Prostate gland (tissue), 2 donors: ENCODE data around the gene ANGPT4. TPM values are rescaled to one million over a fixed set of nuclear protein-coding genes. Genes with fewer than 3 reads are reported as not detected.

Experiments used
- DNase-seq: peaks from one replicate; pipeline ENCODE4 v3.0.0-alpha.2; 2019; ENCODE audit warnings: low spot score
- H3K27ac ChIP-seq, 2 donors: fragments of 200-600 bp; sonication (generic); 2 replicates each; pipeline ENCODE4 v1.5.1; 2017 to 2019
- H3K27me3 ChIP-seq: fragments of 200-600 bp; sonication (generic); replicated peaks from 2 replicates; pipeline ENCODE4 v1.5.1; 2019; ENCODE audit not compliant: insufficient read depth
- H3K36me3 ChIP-seq, 2 donors: fragments of 200-600 bp; sonication (generic); 1 replicate in 1 of 2; 2 replicates in 1 of 2; pipeline versions ENCODE4 v1.5.1 to v1.8.1; 2017 to 2019
- H3K4me1 ChIP-seq: fragments of 200-600 bp; sonication (generic); replicated peaks from 2 replicates; pipeline ENCODE4 v1.5.1; 2019
- H3K4me3 ChIP-seq, 2 donors: fragments of 200-600 bp; sonication (generic); 2 replicates each; pipeline ENCODE4 v1.5.1; 2017 to 2019
- H3K9me3 ChIP-seq: fragments of 200-600 bp; sonication (generic); 2 replicates; pipeline ENCODE4 v1.5.1; 2017
- POLR2A ChIP-seq: fragments of 450-650 bp; IDR thresholded peaks from one replicate; pipeline ENCODE4 v1.6.1; 2016; ENCODE audit warnings: antibody characterized with exemption, mild to moderate bottlenecking
- POLR2AphosphoS5 ChIP-seq: sonication (generic); formaldehyde crosslinking; IDR thresholded peaks from one replicate; pipeline ENCODE4 v1.6.1; 2017; ENCODE audit warnings: antibody characterized with exemption
- WGBS: methylation state at CpG from one replicate; pipeline ENCODE4 v1.1.5; 2018; 5-methylcytosine and 5-hydroxymethylcytosine counted together
- intact Hi-C: fragments of 100-400 bp; cut with DNase I; formaldehyde crosslinking; loops from one replicate; pipeline ENCODE4 v1.14.2; 2022
- total RNA-seq, 2 donors: library from RNA; depleted of rRNA; stranded (reverse); fragments of >200 nt; gene quantifications; one replicate each; pipeline ENCODE4 v1.1.0, GENCODE V29; 2016
- TF ChIP-seq, protein P1 (sequence below), 4 experiments: fragments of 200-600 bp in 2 of 4; fragments of 450-650 bp in 2 of 4; sonication (generic) in 2 of 4; IDR thresholded peaks; 1 replicate in 3 of 4; 2 replicates in 1 of 4; pipeline ENCODE4 v1.5.1; 2016 to 2019; ENCODE audit warnings: antibody characterized with exemption in 4 of 4, mild to moderate bottlenecking in 2 of 4, moderate library complexity in 2 of 4

ANGPT4 gene
- total RNA-seq, 2 donors from 2014 or later = 0.27 to 1.2 TPM

- 84% methylated on average over 12 of the region's 12 CpGs for WGBS
- no peaks in the 10 kb centered on the region for H3K9me3 ChIP-seq
- H3K36me3 ChIP-seq = no peaks in the 10 kb centered on the region
- TF ChIP-seq, protein P1, sequence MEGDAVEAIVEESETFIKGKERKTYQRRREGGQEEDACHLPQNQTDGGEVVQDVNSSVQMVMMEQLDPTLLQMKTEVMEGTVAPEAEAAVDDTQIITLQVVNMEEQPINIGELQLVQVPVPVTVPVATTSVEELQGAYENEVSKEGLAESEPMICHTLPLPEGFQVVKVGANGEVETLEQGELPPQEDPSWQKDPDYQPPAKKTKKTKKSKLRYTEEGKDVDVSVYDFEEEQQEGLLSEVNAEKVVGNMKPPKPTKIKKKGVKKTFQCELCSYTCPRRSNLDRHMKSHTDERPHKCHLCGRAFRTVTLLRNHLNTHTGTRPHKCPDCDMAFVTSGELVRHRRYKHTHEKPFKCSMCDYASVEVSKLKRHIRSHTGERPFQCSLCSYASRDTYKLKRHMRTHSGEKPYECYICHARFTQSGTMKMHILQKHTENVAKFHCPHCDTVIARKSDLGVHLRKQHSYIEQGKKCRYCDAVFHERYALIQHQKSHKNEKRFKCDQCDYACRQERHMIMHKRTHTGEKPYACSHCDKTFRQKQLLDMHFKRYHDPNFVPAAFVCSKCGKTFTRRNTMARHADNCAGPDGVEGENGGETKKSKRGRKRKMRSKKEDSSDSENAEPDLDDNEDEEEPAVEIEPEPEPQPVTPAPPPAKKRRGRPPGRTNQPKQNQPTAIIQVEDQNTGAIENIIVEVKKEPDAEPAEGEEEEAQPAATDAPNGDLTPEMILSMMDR (IDR thresholded peaks at IDR 0.05) = no peak
- TF ChIP-seq POLR2A (no peak), POLR2AphosphoS5 (no peak)
- H3K4me3 ChIP-seq = no peak overlapping the region
- H3K4me1 ChIP-seq = no peaks in the 10 kb centered on the region
- intact Hi-C loops = no loop called here
- H3K27me3 ChIP-seq = no peaks in the 10 kb centered on the region
- no peak overlapping the region for H3K27ac ChIP-seq
- DNase-seq = no peak
These were observed 93.2 kb downstream of the ANGPT4 start for GRCh38 chr20:822651-823573.

- Histone ChIP-seq H3K4me1 (no peaks in the 10 kb centered on the region), H3K27me3 (no peaks in the 10 kb centered on the region), H3K9me3 (no peaks in the 10 kb centered on the region), H3K36me3 (no peaks in the 10 kb centered on the region), H3K4me3 (no peak overlapping the region), H3K27ac (no peak overlapping the region)
- 83% methylated on average over 3 of the region's 3 CpGs for WGBS
- intact Hi-C loops = no loop called here
- TF ChIP-seq, protein P1 (IDR thresholded peaks at IDR 0.05) = no peak
- TF ChIP-seq POLR2A (no peak), POLR2AphosphoS5 (no peak)
- DNase-seq = no peak
These were observed 94.4 kb downstream of the ANGPT4 start for GRCh38 chr20:821731-822065.

- DNase-seq = no peak
- no peak overlapping the region for H3K4me3 ChIP-seq
- TF ChIP-seq, protein P1 (IDR thresholded peaks at IDR 0.05) = no peak
- TF ChIP-seq POLR2AphosphoS5 = no peak
- TF ChIP-seq POLR2A = no peak
- no peaks in the 10 kb centered on the region for H3K27me3 ChIP-seq
- H3K4me1 ChIP-seq = no peaks in the 10 kb centered on the region
- intact Hi-C loops = no loop called here
- 65% methylated on average over 6 of the region's 6 CpGs for WGBS
- no peaks in the 10 kb centered on the region for H3K36me3 ChIP-seq
- H3K27ac ChIP-seq = no peak overlapping the region
- H3K9me3 ChIP-seq = no peaks in the 10 kb centered on the region
These were observed 94.9 kb downstream of the ANGPT4 start for GRCh38 chr20:821046-821730.

DNA sequence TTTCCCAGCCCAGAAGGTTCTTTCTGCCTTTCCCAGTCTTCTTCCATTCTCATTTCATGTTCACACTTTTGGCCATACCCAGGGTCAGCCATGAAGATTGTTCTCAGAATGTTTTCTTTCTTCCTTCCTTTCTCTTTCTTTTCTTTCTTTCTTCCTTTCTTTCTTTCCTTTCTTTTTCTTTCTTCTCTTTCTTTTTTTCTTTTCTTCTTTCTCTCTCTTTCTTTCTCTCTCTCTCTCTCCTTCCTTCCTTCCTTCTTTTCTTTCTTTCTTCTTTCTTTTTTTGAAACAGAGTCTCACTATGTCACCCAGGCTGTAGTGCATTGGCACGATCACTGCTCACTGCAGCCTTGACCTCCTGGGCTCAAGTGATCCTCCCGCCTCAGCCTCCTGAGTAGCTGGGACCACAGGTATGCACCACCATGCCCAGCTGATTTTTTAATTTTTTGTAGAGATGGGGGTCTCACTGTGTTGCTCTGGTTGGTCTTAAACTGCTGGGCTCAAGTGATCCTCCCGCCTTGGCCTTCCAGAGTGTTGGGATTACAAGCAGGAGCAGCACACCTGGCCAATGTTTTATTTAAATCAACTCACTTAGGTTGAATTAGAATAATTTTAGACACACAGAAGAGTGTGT lies 95.7 kb downstream of the ANGPT4 start:
- H3K27ac ChIP-seq = no peak overlapping the region
- 96% methylated on average over 3 of the region's 3 CpGs for WGBS
- no peaks in the 10 kb centered on the region for H3K9me3 ChIP-seq

More for the DNA sequence above, 95.7 kb downstream of the ANGPT4 start:
- H3K36me3 ChIP-seq = no peaks in the 10 kb centered on the region
- H3K4me1 ChIP-seq = no peaks in the 10 kb centered on the region
- no peak for DNase-seq
- no peaks in the 10 kb centered on the region for H3K27me3 ChIP-seq
- TF ChIP-seq POLR2A (no peak), POLR2AphosphoS5 (no peak)
- TF ChIP-seq, protein P1 (IDR thresholded peaks at IDR 0.05) = no peak
- intact Hi-C loops = no loop called here
- H3K4me3 ChIP-seq = no peak overlapping the region

Other genes starting within 250 kb of the ANGPT4 start
- gene SCRT2, start 240.5 kb downstream of the ANGPT4 start, total RNA-seq = under 1 TPM in 1 of 2 donors, not detected in 1; 0.17 TPM
- gene SLC52A3, start 147.8 kb downstream of the ANGPT4 start, total RNA-seq = 100 to 1,000 TPM in 1 of 2 donors, 10 to 100 TPM in 1; 34.3 to 221 TPM
- 10 to 100 TPM; 15.5 to 33.0 TPM for gene FAM110A, start 82.6 kb downstream of the ANGPT4 start, total RNA-seq
- gene RSPO4, start 86.0 kb upstream of the ANGPT4 start, total RNA-seq = 1 to 10 TPM in 1 of 2 donors, not detected in 1; 1.8 TPM
- gene PSMF1, start 202.3 kb upstream of the ANGPT4 start, total RNA-seq = 100 to 1,000 TPM in 1 of 2 donors, 10 to 100 TPM in 1; 76.8 to 282 TPM